ENCODE measurements around the gene TMEM163.

Gene TMEM163

GRCh38 chr2:134435936-134436335 lies 282.9 kb downstream of the TMEM163 start:
- DNase-seq (ENCODE audit: low spot score), result no peak

GRCh38 chr2:134435505-134435904 lies 283.3 kb downstream of the TMEM163 start:
- DNase-seq (ENCODE audit: low spot score), result no peak

GRCh38 chr2:134433979-134434378 lies 284.8 kb downstream of the TMEM163 start:
- no peak for DNase-seq (ENCODE audit: low spot score)

- DNase-seq (ENCODE audit: low spot score), result no peak
These were observed 285.3 kb downstream of the TMEM163 start for GRCh38 chr2:134433469-134433868.

- DNase-seq (ENCODE audit: low spot score), result no peak
These were observed 286.3 kb downstream of the TMEM163 start for GRCh38 chr2:134432435-134432883.

GRCh38 chr2:134431838-134432434 lies 286.9 kb downstream of the TMEM163 start:
- peak; percentile 29 for DNase-seq (ENCODE audit: low spot score)

- no peak for DNase-seq (ENCODE audit: low spot score)
These were observed 288.9 kb downstream of the TMEM163 start for GRCh38 chr2:134429886-134430285.

GRCh38 chr2:134426721-134427120 lies 292.1 kb downstream of the TMEM163 start:
- DNase-seq (ENCODE audit: low spot score), result no peak

- no peak for DNase-seq (ENCODE audit: low spot score)
These were observed 292.9 kb downstream of the TMEM163 start for GRCh38 chr2:134425724-134426496.

- no peak for DNase-seq (ENCODE audit: low spot score)
These were observed 297.1 kb downstream of the TMEM163 start for GRCh38 chr2:134421556-134422328.

- DNase-seq (ENCODE audit: low spot score), result no peak
These were observed 297.9 kb downstream of the TMEM163 start for GRCh38 chr2:134420920-134421319.

- no peak for DNase-seq (ENCODE audit: low spot score)
These were observed 298.5 kb downstream of the TMEM163 start for GRCh38 chr2:134420259-134420658.

GRCh38 chr2:134417968-134418582 lies 300.7 kb downstream of the TMEM163 start:
- DNase-seq (ENCODE audit: low spot score), result no peak

- DNase-seq (ENCODE audit: low spot score), result no peak
These were observed 302.2 kb downstream of the TMEM163 start for GRCh38 chr2:134416637-134417036.

- DNase-seq (ENCODE audit: low spot score), result no peak
These were observed 302.8 kb downstream of the TMEM163 start for GRCh38 chr2:134416018-134416417.

- DNase-seq (ENCODE audit: low spot score), result no peak
These were observed 304.9 kb downstream of the TMEM163 start for GRCh38 chr2:134413912-134414311.

GRCh38 chr2:134413430-134413829 lies 305.4 kb downstream of the TMEM163 start:
- no peak for DNase-seq (ENCODE audit: low spot score)

GRCh38 chr2:134412639-134412999 lies 306.2 kb downstream of the TMEM163 start:
- no peak for DNase-seq (ENCODE audit: low spot score)

GRCh38 chr2:134411828-134412638 lies 306.8 kb downstream of the TMEM163 start:
- DNase-seq (ENCODE audit: low spot score), result peak; percentile 71

- no peak for DNase-seq (ENCODE audit: low spot score)
These were observed 307.4 kb downstream of the TMEM163 start for GRCh38 chr2:134411279-134411827.

GRCh38 chr2:134410831-134411231 lies 308.0 kb downstream of the TMEM163 start:
- no peak for DNase-seq (ENCODE audit: low spot score)

All from iPS-NIHi11 (cell line).